Measurements from ENCODE around the gene TCEAL3. TPM values are rescaled to one million over a fixed set of nuclear protein-coding genes. Genes with fewer than 3 reads are reported as not detected.

Gene TCEAL3
- polyA plus RNA-seq, 3 donors, result 1.8 to 3.7 (median 2.1) TPM

DNA sequence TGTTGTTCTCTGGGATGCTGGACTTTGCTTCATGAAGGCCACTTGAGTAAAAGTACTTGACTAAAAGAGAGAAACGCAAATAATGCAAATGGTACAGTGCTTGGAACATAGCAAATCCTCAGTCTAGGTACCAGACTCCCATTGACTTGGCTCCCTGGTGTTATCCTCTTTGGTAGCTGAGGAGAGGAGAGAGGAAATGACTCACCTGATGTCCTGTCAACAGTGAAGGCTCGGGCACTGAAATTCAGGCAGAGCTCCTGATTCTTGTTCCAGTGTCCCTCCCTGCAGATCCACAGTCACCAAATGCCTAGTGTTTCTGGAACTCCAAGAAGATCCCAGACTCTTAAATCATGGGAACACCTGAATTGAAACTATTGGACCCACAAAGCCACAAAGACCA is 45.0 kb upstream of the TCEAL3 start:
- Histone ChIP-seq H3K4me2 (replicated peaks; ENCODE audit: extremely low read depth, low read length, poor library complexity, severe bottlenecking) (no peak overlapping the region), H3K4me1 (ENCODE audit: control insufficient read depth in 1 of 2, insufficient read depth in 2 of 2, low read length in 2 of 2) (no peaks in the 10 kb centered on the region), H3K4me3 (replicated peaks in 1 of 3; ENCODE audit: low read depth in 2 of 3, low read length in 3 of 3) (no peak overlapping the region), H3K9ac (ENCODE audit: insufficient read depth, low read length, poor library complexity, severe bottlenecking) (no peak overlapping the region), H4K20me1 (ENCODE audit: insufficient read depth, low read length) (no peaks in the 10 kb centered on the region), H3K27me3 (ENCODE audit: control insufficient read depth in 2 of 2, insufficient read depth in 2 of 2, low read length in 2 of 2) (no peaks in the 10 kb centered on the region), H3K36me3 (replicated peaks in 1 of 2; ENCODE audit: control insufficient read depth in 1 of 2, insufficient read depth in 2 of 2, low read length in 2 of 2) (no peaks in the 10 kb centered on the region), H3K79me2 (ENCODE audit: insufficient read depth, low read length) (no peaks in the 10 kb centered on the region), H3K9me3 (replicated peaks in 1 of 2; ENCODE audit: control insufficient read depth in 1 of 2, insufficient read depth in 1 of 2, low read length in 2 of 2) (no peaks in the 10 kb centered on the region), H3K27ac (ENCODE audit: low read depth in 1 of 2, low read length in 2 of 2) (no peak overlapping the region), H2AFZ (ENCODE audit: insufficient read depth, low read depth, low read length, poor library complexity, severe bottlenecking) (no peak overlapping the region)
- H3K4me3 Mint-ChIP-seq, result no peak overlapping the region
- no peak for DNase-seq
- WGBS (ENCODE audit: insufficient coverage), result no CpG with 5 or more reads among the region's 2 CpGs
- H3K9me3 Mint-ChIP-seq, result no peaks in the 10 kb centered on the region
- no peak overlapping the region for H3K27ac Mint-ChIP-seq
- no peaks in the 10 kb centered on the region for H3K4me1 Mint-ChIP-seq
- TF ChIP-seq CTCF (IDR thresholded peaks at IDR 0.05), result no peak
- no peaks in the 10 kb centered on the region for H3K36me3 Mint-ChIP-seq
- H3K27me3 Mint-ChIP-seq (ENCODE audit: low read depth in 3 of 3), result peaks cover 0 to 4% (median 0%) of the 10 kb centered on the region in 3 donors
- intact Hi-C loops (cut with micrococcal nuclease), result no loop called here

DNA sequence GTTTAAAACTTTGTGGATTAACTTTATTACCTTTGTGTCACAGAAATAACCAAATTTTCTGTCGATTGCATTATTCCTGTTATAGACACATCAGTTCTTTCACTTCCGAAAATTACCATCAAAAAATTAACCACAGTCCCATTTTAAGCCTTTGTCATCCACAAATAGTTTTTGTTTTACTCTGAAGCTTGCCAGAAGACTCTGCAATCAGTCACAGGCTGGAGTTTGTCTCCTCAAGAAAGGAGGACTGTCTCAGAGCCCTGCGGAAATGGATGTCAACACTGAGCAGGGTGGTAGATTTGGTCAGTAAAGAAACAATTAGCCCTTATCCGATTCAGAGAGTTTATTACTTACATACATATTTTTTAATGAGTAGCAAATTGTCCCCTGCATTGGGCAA is 42.6 kb upstream of the TCEAL3 start:
- H3K4me1 Mint-ChIP-seq, result no peaks in the 10 kb centered on the region
- Histone ChIP-seq H3K9me3 (replicated peaks in 1 of 2; ENCODE audit: control insufficient read depth in 1 of 2, insufficient read depth in 1 of 2, low read length in 2 of 2) (no peaks in the 10 kb centered on the region), H3K4me1 (ENCODE audit: control insufficient read depth in 1 of 2, insufficient read depth in 2 of 2, low read length in 2 of 2) (no peaks in the 10 kb centered on the region), H3K4me2 (replicated peaks; ENCODE audit: extremely low read depth, low read length, poor library complexity, severe bottlenecking) (no peak overlapping the region), H4K20me1 (ENCODE audit: insufficient read depth, low read length) (no peaks in the 10 kb centered on the region), H3K27ac (ENCODE audit: low read depth in 1 of 2, low read length in 2 of 2) (no peak overlapping the region), H3K9ac (ENCODE audit: insufficient read depth, low read length, poor library complexity, severe bottlenecking) (no peak overlapping the region), H2AFZ (ENCODE audit: insufficient read depth, low read depth, low read length, poor library complexity, severe bottlenecking) (no peak overlapping the region), H3K79me2 (ENCODE audit: insufficient read depth, low read length) (no peaks in the 10 kb centered on the region), H3K4me3 (replicated peaks in 1 of 3; ENCODE audit: low read depth in 2 of 3, low read length in 3 of 3) (no peak overlapping the region), H3K36me3 (replicated peaks in 1 of 2; ENCODE audit: control insufficient read depth in 1 of 2, insufficient read depth in 2 of 2, low read length in 2 of 2) (no peaks in the 10 kb centered on the region), H3K27me3 (ENCODE audit: control insufficient read depth in 2 of 2, insufficient read depth in 2 of 2, low read length in 2 of 2) (no peaks in the 10 kb centered on the region)
- H3K27ac Mint-ChIP-seq, result no peak overlapping the region
- no peak for TF ChIP-seq CTCF (IDR thresholded peaks at IDR 0.05)
- no peaks in the 10 kb centered on the region for H3K36me3 Mint-ChIP-seq
- no CpG with 5 or more reads among the region's 4 CpGs for WGBS (ENCODE audit: insufficient coverage)
- no peaks in the 10 kb centered on the region for H3K9me3 Mint-ChIP-seq
- H3K27me3 Mint-ChIP-seq (ENCODE audit: low read depth in 3 of 3), result peaks cover 0 to 4% (median 0%) of the 10 kb centered on the region in 3 donors
- H3K4me3 Mint-ChIP-seq, result no peak overlapping the region
- intact Hi-C loops (cut with micrococcal nuclease), result no loop called here
- no peak for DNase-seq

All from CD14-positive monocyte (primary cell).